K562 treated with DMSO at 1 percent for 12 hours (cell line): ENCODE measurements around the gene ZP1. TPM values are rescaled to one million over a fixed set of nuclear protein-coding genes. Genes with fewer than 3 reads are reported as not detected.

ENCODE experiments used
- total RNA-seq: library from RNA; unstranded; fragments of 300-600 nt; gene quantifications from 2 replicates; pipeline ENCODE4 v1.2.3, GENCODE V29; 2022; ENCODE audit not compliant: insufficient read depth

The ZP1 gene
- total RNA-seq = not detected in 2 replicates

GRCh38 chr11:60866911-60867870, at the start of gene ZP1:
Gene ZP1, plus strand, starts transcription at chr11:60867542. Its CDS starts 20 bp downstream, at chr11:60867562.

GRCh38 chr11:60841797-60842667, 25.3 kb upstream of the ZP1 start, which contains the start of gene CCDC86:
Gene CCDC86, plus strand, starts transcription at chr11:60842113. Its CDS starts 12 bp downstream, at chr11:60842125.

GRCh38 chr11:60855726-60856633, 11.4 kb upstream of the ZP1 start, which contains the start of gene PTGDR2:
Gene PTGDR2, minus strand, starts transcription at chr11:60855950. Its CDS starts 2,228 bp downstream, at chr11:60853722.

GRCh38 chr11:60906132-60906972, 39.0 kb downstream of the ZP1 start, which contains the start of gene PRPF19:
Gene PRPF19, minus strand, starts transcription at chr11:60906585. Its CDS starts 203 bp downstream, at chr11:60906382.

GRCh38 chr11:60913793-60914632, 46.7 kb downstream of the ZP1 start, which contains the start of gene TMEM109:
Gene TMEM109, plus strand, starts transcription at chr11:60914158. Its CDS starts 5,536 bp downstream, at chr11:60919694.

GRCh38 chr11:60924110-60924905, 57.0 kb downstream of the ZP1 start, which contains the start of gene TMEM132A:
Gene TMEM132A, plus strand, starts transcription at chr11:60924460. Its CDS starts 174 bp downstream, at chr11:60924634.

Other genes with a start within 250 kb of the ZP1 start
- not detected in 2 replicates for gene MS4A8, start 167.9 kb upstream of the ZP1 start, total RNA-seq
- not detected in 2 replicates for gene MS4A18, start 142.8 kb upstream of the ZP1 start, total RNA-seq
- gene MS4A15, start 110.7 kb upstream of the ZP1 start, total RNA-seq = not detected in 2 replicates
- not detected in 2 replicates for gene MS4A10, start 82.2 kb upstream of the ZP1 start, total RNA-seq
- gene CCDC86, start 25.4 kb upstream of the ZP1 start, total RNA-seq = 29.1 and 29.6 TPM in 2 replicates
- 5.1 and 5.2 TPM in 2 replicates for gene PTGDR2, start 11.6 kb upstream of the ZP1 start, total RNA-seq
- 97.0 and 141 TPM in 2 replicates for gene PRPF19, start 39.0 kb downstream of the ZP1 start, total RNA-seq
- 50.7 and 60.3 TPM in 2 replicates for gene TMEM109, start 46.6 kb downstream of the ZP1 start, total RNA-seq
- 0.23 TPM in 1 of 2 replicates, not detected in the other for gene TMEM132A, start 56.9 kb downstream of the ZP1 start, total RNA-seq
- gene SLC15A3, start 84.6 kb downstream of the ZP1 start, total RNA-seq = not detected in 2 replicates
- gene CD6, start 104.1 kb downstream of the ZP1 start, total RNA-seq = not detected in 2 replicates
- gene CD5, start 234.9 kb downstream of the ZP1 start, total RNA-seq = not detected in 2 replicates